ENCODE data around the gene ATP6V0B.

The ATP6V0B gene

GRCh38 chr1:44014365-44015104, 39.8 kb downstream of the ATP6V0B start:
- no peak overlapping the region for H3K27ac ChIP-seq (ENCODE audit: low read length)
- H3K36me3 ChIP-seq (ENCODE audit: control insufficient read depth in 1 of 2, insufficient read depth in 2 of 2, low read length in 2 of 2): peaks cover 0 to 4% of the 10 kb centered on the region in 2 donors
- no peak overlapping the region for H3K4me3 ChIP-seq (ENCODE audit: low read depth in 1 of 2, low read length in 2 of 2)
- H3K4me1 ChIP-seq (ENCODE audit: control insufficient read depth in 1 of 2, insufficient read depth in 2 of 2, low read length in 2 of 2): peaks cover 0 to 6% of the 10 kb centered on the region in 2 donors
- H3K9me3 ChIP-seq (ENCODE audit: control insufficient read depth in 1 of 2, low read length in 2 of 2): no peaks in the 10 kb centered on the region
- no peaks in the 10 kb centered on the region for H3K27me3 ChIP-seq (ENCODE audit: low read depth, low read length)

GRCh38 chr1:44015206-44015605, 40.4 kb downstream of the ATP6V0B start:
- H3K27ac ChIP-seq (ENCODE audit: low read length): no peak overlapping the region
- H3K9me3 ChIP-seq (ENCODE audit: control insufficient read depth in 1 of 2, low read length in 2 of 2): no peaks in the 10 kb centered on the region
- peaks cover 0 to 6% of the 10 kb centered on the region in 2 donors for H3K4me1 ChIP-seq (ENCODE audit: control insufficient read depth in 1 of 2, insufficient read depth in 2 of 2, low read length in 2 of 2)
- peaks cover 0 to 4% of the 10 kb centered on the region in 2 donors for H3K36me3 ChIP-seq (ENCODE audit: control insufficient read depth in 1 of 2, insufficient read depth in 2 of 2, low read length in 2 of 2)
- H3K27me3 ChIP-seq (ENCODE audit: low read depth, low read length): no peaks in the 10 kb centered on the region
- no peak overlapping the region for H3K4me3 ChIP-seq (ENCODE audit: low read depth in 1 of 2, low read length in 2 of 2)

GRCh38 chr1:44016041-44016889, 41.5 kb downstream of the ATP6V0B start:
- Histone ChIP-seq H3K36me3 (ENCODE audit: control insufficient read depth in 1 of 2, insufficient read depth in 2 of 2, low read length in 2 of 2) (peaks cover 0 to 4% of the 10 kb centered on the region in 2 donors), H3K4me3 (ENCODE audit: low read depth in 1 of 2, low read length in 2 of 2) (no peak overlapping the region), H3K27me3 (ENCODE audit: low read depth, low read length) (no peaks in the 10 kb centered on the region), H3K9me3 (ENCODE audit: control insufficient read depth in 1 of 2, low read length in 2 of 2) (no peaks in the 10 kb centered on the region), H3K27ac (ENCODE audit: low read length) (no peak overlapping the region), H3K4me1 (ENCODE audit: control insufficient read depth in 1 of 2, insufficient read depth in 2 of 2, low read length in 2 of 2) (peaks cover 0 to 6% of the 10 kb centered on the region in 2 donors)

- Histone ChIP-seq H3K27ac (ENCODE audit: low read length) (no peak overlapping the region), H3K4me3 (ENCODE audit: low read depth in 1 of 2, low read length in 2 of 2) (no peak overlapping the region), H3K36me3 (ENCODE audit: control insufficient read depth in 1 of 2, insufficient read depth in 2 of 2, low read length in 2 of 2) (peaks cover 0 to 4% of the 10 kb centered on the region in 2 donors), H3K4me1 (ENCODE audit: control insufficient read depth in 1 of 2, insufficient read depth in 2 of 2, low read length in 2 of 2) (peaks cover 0 to 6% of the 10 kb centered on the region in 2 donors), H3K9me3 (ENCODE audit: control insufficient read depth in 1 of 2, low read length in 2 of 2) (no peaks in the 10 kb centered on the region), H3K27me3 (ENCODE audit: low read depth, low read length) (no peaks in the 10 kb centered on the region)
These were observed 42.2 kb downstream of the ATP6V0B start for GRCh38 chr1:44016890-44017400.

GRCh38 chr1:44019466-44019948, 44.7 kb downstream of the ATP6V0B start:
- Histone ChIP-seq H3K4me3 (ENCODE audit: low read depth in 1 of 2, low read length in 2 of 2) (no peak overlapping the region), H3K27ac (ENCODE audit: low read length) (no peak overlapping the region), H3K4me1 (ENCODE audit: control insufficient read depth in 1 of 2, insufficient read depth in 2 of 2, low read length in 2 of 2) (peaks cover 0 to 6% of the 10 kb centered on the region in 2 donors), H3K36me3 (ENCODE audit: control insufficient read depth in 1 of 2, insufficient read depth in 2 of 2, low read length in 2 of 2) (peaks cover 0 to 4% of the 10 kb centered on the region in 2 donors), H3K27me3 (ENCODE audit: low read depth, low read length) (no peaks in the 10 kb centered on the region), H3K9me3 (ENCODE audit: control insufficient read depth in 1 of 2, low read length in 2 of 2) (no peaks in the 10 kb centered on the region)

- peaks cover 0 to 2% of the 10 kb centered on the region in 2 donors for H3K4me1 ChIP-seq (ENCODE audit: control insufficient read depth in 1 of 2, insufficient read depth in 2 of 2, low read length in 2 of 2)
- no peak overlapping the region for H3K27ac ChIP-seq (ENCODE audit: low read length)
- H3K36me3 ChIP-seq (ENCODE audit: control insufficient read depth in 1 of 2, insufficient read depth in 2 of 2, low read length in 2 of 2): peaks cover 0 to 4% of the 10 kb centered on the region in 2 donors
- H3K9me3 ChIP-seq (ENCODE audit: control insufficient read depth in 1 of 2, low read length in 2 of 2): no peaks in the 10 kb centered on the region
- H3K27me3 ChIP-seq (ENCODE audit: low read depth, low read length): no peaks in the 10 kb centered on the region
- H3K4me3 ChIP-seq (ENCODE audit: low read depth in 1 of 2, low read length in 2 of 2): no peak overlapping the region
These were observed 45.7 kb downstream of the ATP6V0B start for GRCh38 chr1:44020464-44020863.

GRCh38 chr1:44021156-44021555, 46.4 kb downstream of the ATP6V0B start:
- Histone ChIP-seq H3K4me3 (ENCODE audit: low read depth in 1 of 2, low read length in 2 of 2) (no peak overlapping the region), H3K27me3 (ENCODE audit: low read depth, low read length) (no peaks in the 10 kb centered on the region), H3K4me1 (ENCODE audit: control insufficient read depth in 1 of 2, insufficient read depth in 2 of 2, low read length in 2 of 2) (no peaks in the 10 kb centered on the region), H3K9me3 (ENCODE audit: control insufficient read depth in 1 of 2, low read length in 2 of 2) (no peaks in the 10 kb centered on the region), H3K27ac (ENCODE audit: low read length) (no peak overlapping the region), H3K36me3 (ENCODE audit: control insufficient read depth in 1 of 2, insufficient read depth in 2 of 2, low read length in 2 of 2) (peaks cover 0 to 4% of the 10 kb centered on the region in 2 donors)

GRCh38 chr1:44021581-44022321, 47.0 kb downstream of the ATP6V0B start:
- Histone ChIP-seq H3K4me3 (ENCODE audit: low read depth in 1 of 2, low read length in 2 of 2) (no peak overlapping the region), H3K9me3 (ENCODE audit: control insufficient read depth in 1 of 2, low read length in 2 of 2) (no peaks in the 10 kb centered on the region), H3K27ac (ENCODE audit: low read length) (no peak overlapping the region), H3K4me1 (ENCODE audit: control insufficient read depth in 1 of 2, insufficient read depth in 2 of 2, low read length in 2 of 2) (no peaks in the 10 kb centered on the region), H3K27me3 (ENCODE audit: low read depth, low read length) (no peaks in the 10 kb centered on the region), H3K36me3 (ENCODE audit: control insufficient read depth in 1 of 2, insufficient read depth in 2 of 2, low read length in 2 of 2) (peaks cover 0 to 4% of the 10 kb centered on the region in 2 donors)

GRCh38 chr1:44024031-44024902, 49.5 kb downstream of the ATP6V0B start:
- peaks cover 1 to 6% of the 10 kb centered on the region in 2 donors for H3K4me1 ChIP-seq (ENCODE audit: control insufficient read depth in 1 of 2, insufficient read depth in 2 of 2, low read length in 2 of 2)
- no peak overlapping the region for H3K27ac ChIP-seq (ENCODE audit: low read length)
- no peaks in the 10 kb centered on the region for H3K27me3 ChIP-seq (ENCODE audit: low read depth, low read length)
- H3K4me3 ChIP-seq (ENCODE audit: low read depth in 1 of 2, low read length in 2 of 2): no peak overlapping the region
- H3K36me3 ChIP-seq (ENCODE audit: control insufficient read depth in 1 of 2, insufficient read depth in 2 of 2, low read length in 2 of 2): no peaks in the 10 kb centered on the region
- no peaks in the 10 kb centered on the region for H3K9me3 ChIP-seq (ENCODE audit: control insufficient read depth in 1 of 2, low read length in 2 of 2)

- H3K4me3 ChIP-seq (ENCODE audit: low read depth in 1 of 2, low read length in 2 of 2): no peak overlapping the region
- H3K27me3 ChIP-seq (ENCODE audit: low read depth, low read length): no peaks in the 10 kb centered on the region
- H3K9me3 ChIP-seq (ENCODE audit: control insufficient read depth in 1 of 2, low read length in 2 of 2): no peaks in the 10 kb centered on the region
- no peak overlapping the region for H3K27ac ChIP-seq (ENCODE audit: low read length)
- no peaks in the 10 kb centered on the region for H3K36me3 ChIP-seq (ENCODE audit: control insufficient read depth in 1 of 2, insufficient read depth in 2 of 2, low read length in 2 of 2)
- H3K4me1 ChIP-seq (ENCODE audit: control insufficient read depth in 1 of 2, insufficient read depth in 2 of 2, low read length in 2 of 2): peaks cover 5 to 10% of the 10 kb centered on the region in 2 donors
These were observed 50.3 kb downstream of the ATP6V0B start for GRCh38 chr1:44024903-44025525.

All from muscle layer of duodenum (tissue), 2 donors.